ENCODE measurements around the gene ITPRID1.
A peak's percentile ranks its signal among the peaks of the same experiment; 100 is the strongest.
"Not testable (repeated sequence)": the region's sequence is repeated elsewhere in the genome, so short reads cannot be mapped to it uniquely, and the experiment has no call there.

Gene ITPRID1

GRCh38 chr7:31517513-31517912 is 3.6 kb downstream of the ITPRID1 start:
- DNase-seq: no peak

- DNase-seq: no peak
Observed at GRCh38 chr7:31518766-31519165, 4.9 kb downstream of the ITPRID1 start.

GRCh38 chr7:31521336-31522010 is 7.6 kb downstream of the ITPRID1 start:
- no peak for DNase-seq

DNA sequence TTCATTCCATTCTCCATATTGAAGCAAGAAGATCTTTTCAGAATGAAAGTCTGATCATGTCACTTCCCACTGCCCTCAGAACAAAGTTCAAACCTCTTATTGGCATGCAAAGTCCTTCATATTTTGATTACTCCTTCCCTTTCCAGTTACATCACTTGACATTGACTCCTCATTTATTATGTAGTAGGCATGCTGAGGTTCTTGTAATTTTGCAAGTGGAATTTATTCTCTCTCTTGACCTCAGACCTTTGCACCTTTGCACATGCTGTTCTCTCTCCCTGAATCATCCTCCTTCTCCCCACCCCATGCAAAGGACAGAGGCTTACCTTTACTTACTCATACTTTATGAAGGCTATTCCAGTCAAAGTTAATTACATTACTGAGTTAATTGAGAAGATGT is 13.0 kb downstream of the ITPRID1 start:
- DNase-seq: no peak

DNA sequence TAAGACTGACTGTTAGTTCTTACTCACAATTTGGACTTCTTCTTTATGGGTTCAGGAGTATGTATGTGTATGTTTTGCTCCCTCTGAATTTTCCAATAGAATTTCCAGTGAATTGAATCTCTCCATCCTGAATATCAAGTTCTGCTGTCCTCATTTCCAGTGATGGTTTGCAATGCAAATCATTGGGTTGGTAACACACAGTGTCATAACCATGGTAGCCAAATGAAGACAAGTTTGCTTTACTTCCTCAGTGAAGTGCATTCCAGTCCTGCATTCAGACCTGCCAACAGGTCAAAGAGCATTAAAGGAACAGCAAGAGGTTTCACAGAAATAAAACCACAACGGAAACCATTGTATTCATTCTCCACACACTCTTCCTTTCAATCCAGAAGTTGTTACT is 15.2 kb downstream of the ITPRID1 start:
- DNase-seq: no peak

- not testable (repeated sequence) for DNase-seq
Observed at GRCh38 chr7:31540651-31541185, 26.8 kb downstream of the ITPRID1 start.

DNA sequence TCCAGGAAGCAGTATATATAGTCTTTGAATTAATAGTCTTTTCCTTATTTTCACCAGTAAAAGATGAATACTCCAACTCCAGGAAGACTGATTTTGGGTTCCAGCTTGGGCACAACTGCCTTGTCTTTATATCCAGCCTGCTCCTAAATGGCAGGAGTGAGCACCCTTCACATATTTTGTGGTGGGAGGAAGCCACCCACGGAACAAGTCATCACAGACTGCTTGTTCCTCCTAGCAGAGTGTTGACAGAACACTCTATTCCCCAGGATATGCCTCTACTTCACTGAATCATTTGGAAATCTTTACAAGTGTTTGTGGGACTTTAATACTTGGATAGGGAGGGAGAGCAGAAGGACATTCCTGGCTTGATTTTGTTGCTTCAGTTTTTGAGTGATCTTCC is 31.7 kb downstream of the ITPRID1 start:
- no peak for DNase-seq

DNA sequence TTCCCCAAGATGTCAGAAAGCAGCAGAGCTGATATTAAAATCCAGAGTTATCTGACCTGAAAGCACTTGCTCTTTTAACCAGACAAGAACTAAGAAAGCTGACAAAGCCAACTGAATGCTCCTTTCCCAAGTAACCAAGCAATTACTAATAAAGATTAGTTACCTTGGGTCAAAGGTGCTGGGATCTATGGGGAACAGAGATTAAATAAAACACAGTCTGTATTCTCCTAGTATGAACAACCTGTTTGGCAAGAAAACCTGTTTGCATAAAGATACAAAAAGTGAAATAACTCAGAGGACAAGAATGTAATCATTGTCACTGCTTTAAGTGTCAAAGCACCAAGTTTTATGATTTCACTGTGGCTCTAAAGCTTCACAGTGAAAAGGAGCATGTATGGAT is 35.7 kb downstream of the ITPRID1 start:
- no peak for DNase-seq

DNA sequence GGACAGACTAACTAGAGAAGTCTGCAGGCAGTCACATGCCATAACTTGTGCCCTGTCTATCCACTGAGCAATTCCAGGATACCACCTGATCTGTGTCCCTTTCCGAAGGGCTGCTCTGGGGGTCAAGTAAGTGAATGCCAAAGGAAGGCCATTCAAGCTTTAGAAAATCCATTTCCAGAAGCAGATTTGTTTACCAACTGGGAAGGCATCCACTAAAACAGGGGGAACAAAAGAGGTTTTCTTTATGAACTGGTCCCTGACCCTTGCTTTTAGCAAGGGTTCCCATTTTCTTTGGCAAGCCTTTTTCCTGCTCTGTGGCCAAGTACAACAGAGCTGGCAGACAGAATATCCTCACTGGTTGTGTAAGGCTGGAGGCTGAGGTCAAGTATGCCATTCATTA is 36.5 kb downstream of the ITPRID1 start:
- no peak for DNase-seq

- DNase-seq: peak; percentile 99
Observed at GRCh38 chr7:31553661-31554081, 39.8 kb downstream of the ITPRID1 start.

GRCh38 chr7:31562002-31562401 is 48.1 kb downstream of the ITPRID1 start:
- DNase-seq: no peak

GRCh38 chr7:31563522-31563921 is 49.6 kb downstream of the ITPRID1 start:
- no peak for DNase-seq

DNA sequence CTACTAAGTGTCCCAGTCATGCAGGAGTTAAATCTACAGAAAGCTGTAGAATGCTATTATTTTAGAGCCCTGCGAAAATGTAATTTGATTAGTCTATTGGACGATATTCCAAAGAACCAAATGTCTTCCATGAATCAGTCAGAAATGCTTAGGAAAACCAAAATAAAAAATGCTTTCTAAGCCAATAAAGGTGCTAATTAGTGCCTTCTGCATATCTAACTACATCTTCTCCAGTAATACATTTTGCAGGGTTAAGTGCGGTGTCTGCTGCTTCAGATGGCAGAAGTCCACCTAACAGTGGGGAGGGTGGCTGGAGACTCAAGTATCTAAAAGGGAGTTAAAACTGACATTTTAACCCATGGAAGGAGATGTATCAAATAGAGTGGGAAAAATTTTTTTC is 50.1 kb downstream of the ITPRID1 start:
- DNase-seq: no peak

GRCh38 chr7:31564661-31565060 is 50.8 kb downstream of the ITPRID1 start:
- DNase-seq: no peak

GRCh38 chr7:31569528-31569927 is 55.6 kb downstream of the ITPRID1 start:
- no peak for DNase-seq

GRCh38 chr7:31583526-31583925 is 69.6 kb downstream of the ITPRID1 start:
- no peak for DNase-seq

GRCh38 chr7:31583942-31584341 is 70.1 kb downstream of the ITPRID1 start:
- no peak for DNase-seq

- no peak for DNase-seq
Observed at GRCh38 chr7:31595390-31595789, 81.5 kb downstream of the ITPRID1 start.

DNA sequence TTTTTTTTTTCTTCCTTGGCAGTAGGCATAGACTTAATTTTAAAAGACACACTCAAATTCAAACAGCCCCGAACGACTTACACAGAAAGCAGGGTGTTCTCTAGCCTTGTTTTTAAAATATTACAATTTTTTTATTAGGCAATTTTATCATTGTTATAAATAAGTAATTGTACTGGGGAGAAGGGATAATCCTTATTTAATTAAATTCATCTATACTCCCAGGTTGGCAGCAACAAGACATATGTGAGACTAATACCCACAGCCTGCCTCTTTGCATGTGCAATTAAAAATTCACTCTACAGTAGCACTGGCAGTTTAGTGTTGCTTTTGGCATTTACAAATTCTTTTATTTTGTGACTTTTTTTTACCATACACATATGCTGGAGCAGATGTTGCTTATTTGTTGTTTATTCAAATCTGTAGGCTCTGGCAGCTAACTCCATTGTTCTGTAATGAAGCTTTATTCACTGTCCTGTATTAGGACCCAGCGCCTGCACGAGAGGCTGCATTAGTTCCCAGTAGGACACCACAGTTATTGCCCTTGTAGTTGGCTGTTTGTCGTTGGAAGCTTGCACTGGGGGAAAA is 88.2 kb downstream of the ITPRID1 start:
- no peak for DNase-seq

- DNase-seq: no peak
Observed at GRCh38 chr7:31603046-31603445, 89.2 kb downstream of the ITPRID1 start.

DNA sequence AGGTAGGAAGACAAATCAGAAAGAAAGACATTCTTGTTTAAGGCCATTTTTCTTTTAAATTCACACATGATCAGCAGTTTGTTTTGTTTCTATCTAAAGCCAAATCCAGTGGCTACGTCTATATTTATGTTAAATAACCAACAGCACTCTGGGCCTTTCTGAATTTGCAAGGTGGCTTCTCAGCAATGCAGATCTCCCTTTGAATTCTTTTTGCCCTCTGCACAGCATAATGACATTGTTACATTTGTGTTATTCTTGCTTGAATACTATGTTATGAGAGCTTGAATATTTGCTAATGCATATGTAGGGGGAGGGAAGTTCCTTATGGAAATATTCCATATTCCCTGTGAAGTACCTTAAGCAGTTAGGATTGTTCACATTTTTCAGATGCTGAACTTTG is 99.7 kb downstream of the ITPRID1 start:
- no peak for DNase-seq

- DNase-seq: no peak
Observed at GRCh38 chr7:31633467-31633866, 119.6 kb downstream of the ITPRID1 start.

DNA sequence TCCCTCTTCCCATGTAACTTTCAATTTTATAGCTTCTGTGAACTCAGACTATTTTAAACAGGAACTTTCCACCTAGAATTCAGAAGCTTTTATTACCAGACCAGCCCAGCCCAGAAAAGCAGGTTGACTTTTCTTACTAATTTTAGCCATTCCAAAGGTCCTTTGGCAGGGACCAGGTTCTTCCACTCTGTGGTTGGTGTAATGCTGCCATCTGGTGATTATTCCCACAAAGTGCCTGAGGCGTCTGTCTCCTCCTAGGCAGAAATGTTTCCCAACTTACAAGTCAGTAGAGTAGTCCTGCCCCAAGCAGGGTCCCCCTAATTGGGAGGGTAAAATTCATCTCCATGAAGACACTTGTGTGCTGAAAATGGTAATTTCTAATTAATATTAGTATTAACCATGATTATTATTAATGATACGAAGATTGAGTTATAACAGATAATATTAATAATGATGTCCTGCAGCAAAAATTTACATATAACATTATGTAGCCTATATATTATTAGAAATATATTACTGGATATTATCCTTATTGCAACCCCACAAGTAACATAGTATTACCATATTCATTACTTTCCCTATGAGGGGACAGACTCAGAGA is 120.1 kb downstream of the ITPRID1 start:
- DNase-seq: no peak

- DNase-seq: no peak
Observed at GRCh38 chr7:31640381-31640780, 126.5 kb downstream of the ITPRID1 start.
